Neural progenitor cell (in vitro differentiated cells): ENCODE results near the gene IMPACT. TPM values are rescaled to one million over a fixed set of nuclear protein-coding genes. Genes with fewer than 3 reads are reported as not detected.

ENCODE experiments used
- DNase-seq: peaks from one replicate; pipeline ENCODE4 v3.0.0-alpha.2; 2016; ENCODE audit warnings: low spot score
- H2AFZ ChIP-seq: fragments of 200-600 bp; sonication (generic); replicated peaks from 2 replicates; pipeline ENCODE4 v1.6.1; 2016; ENCODE audit warnings: antibody characterized with exemption
- H3F3A ChIP-seq: fragments of 200-600 bp; sonication (generic); 2 replicates; pipeline ENCODE4 v1.6.1; 2016; ENCODE audit warnings: antibody characterized with exemption, low read depth
- H3K27ac ChIP-seq: fragments of 200-600 bp; sonication (generic); 2 replicates; pipeline ENCODE4 v1.5.1; 2016; ENCODE audit warnings: mild to moderate bottlenecking
- H3K27me3 ChIP-seq: fragments of 200-600 bp; sonication (generic); 2 replicates; pipeline ENCODE4 v1.6.1; 2016; ENCODE audit warnings: mild to moderate bottlenecking, moderate library complexity
- H3K36me3 ChIP-seq: fragments of 200-600 bp; sonication (generic); 2 replicates; pipeline ENCODE4 v1.5.1; 2016
- H3K4me1 ChIP-seq: fragments of 200-600 bp; sonication (generic); 2 replicates; pipeline ENCODE4 v1.6.1; 2016; ENCODE audit warnings: mixed run types
- H3K4me2 ChIP-seq: fragments of 200-600 bp; sonication (generic); 2 replicates; pipeline ENCODE4 v1.6.1; 2016
- H3K4me3 ChIP-seq: fragments of 200-600 bp; sonication (generic); 2 replicates; pipeline ENCODE4 v1.5.1; 2016
- H3K79me2 ChIP-seq: fragments of 200-600 bp; sonication (generic); 2 replicates; pipeline ENCODE4 v1.6.1; 2016; ENCODE audit warnings: low read depth
- H3K9ac ChIP-seq: fragments of 200-600 bp; sonication (generic); 2 replicates; pipeline ENCODE4 v1.6.1; 2016
- H3K9me3 ChIP-seq: fragments of 200-600 bp; sonication (generic); 2 replicates; pipeline ENCODE4 v1.5.1; 2016; ENCODE audit warnings: low read depth
- H4K20me1 ChIP-seq: fragments of 200-600 bp; sonication (generic); 2 replicates; pipeline ENCODE4 v1.6.1; 2016; ENCODE audit warnings: low read depth
- H3K27ac Mint-ChIP-seq: 3 replicates; pipeline ENCODE4 v1.8.0; 2021; ENCODE audit warnings: mixed read lengths
- H3K27me3 Mint-ChIP-seq: 2 replicates; pipeline ENCODE4 v1.8.0; 2022; ENCODE audit warnings: low read depth, mild to moderate bottlenecking, inconsistent platforms, moderate library complexity, mixed read lengths; ENCODE audit not compliant: insufficient read depth
- H3K36me3 Mint-ChIP-seq: 3 replicates; pipeline ENCODE4 v1.8.0; 2021; ENCODE audit warnings: mixed read lengths
- H3K4me1 Mint-ChIP-seq: 3 replicates; pipeline ENCODE4 v1.8.0; 2021; ENCODE audit warnings: mixed read lengths
- H3K4me3 Mint-ChIP-seq: 3 replicates; pipeline ENCODE4 v1.8.0; 2021; ENCODE audit warnings: mild to moderate bottlenecking, moderate library complexity, mixed read lengths
- H3K9me3 Mint-ChIP-seq: 3 replicates; pipeline ENCODE4 v1.8.0; 2020; ENCODE audit warnings: mixed read lengths
- CTCF ChIP-seq: fragments of 200-600 bp; sonication (generic); IDR thresholded peaks from 2 replicates; pipeline ENCODE4 v1.5.1; 2017; ENCODE audit warnings: antibody characterized with exemption, mild to moderate bottlenecking
- EZH2 ChIP-seq: fragments of 200-600 bp; sonication (generic); IDR thresholded peaks from 2 replicates; pipeline ENCODE4 v1.6.1; 2017; ENCODE audit warnings: antibody characterized with exemption, mild to moderate bottlenecking, moderate library complexity
- EZH2phosphoT487 ChIP-seq: fragments of 200-600 bp; sonication (generic); IDR thresholded peaks from 2 replicates; pipeline ENCODE4 v1.6.1; 2017; ENCODE audit warnings: antibody characterized with exemption
- total RNA-seq: library from RNA; depleted of rRNA; stranded (reverse); fragments of >200 nt; gene quantifications from 2 replicates; pipeline ENCODE4 v1.2.3, GENCODE V29; 2015; ENCODE audit warnings: low replicate concordance

IMPACT gene
- total RNA-seq: 41.6 and 66.5 TPM in 2 replicates

- H3K27me3 Mint-ChIP-seq: no peaks in the 10 kb centered on the region
- H3K4me3 Mint-ChIP-seq: peak within 1 kb of the TSS; percentile 94
- Histone ChIP-seq H3K27me3 (peaks cover 14% of the 10 kb centered on the region), H3F3A (peaks cover 13% of the 10 kb centered on the region), H2AFZ (peak within 1 kb of the TSS; percentile 42), H3K4me2 (peak within 1 kb of the TSS; percentile 92), H3K4me1 (peaks cover 10% of the 10 kb centered on the region), H3K36me3 (peaks cover 13% of the 10 kb centered on the region), H3K4me3 (peak within 1 kb of the TSS; percentile 66), H3K9ac (peak within 1 kb of the TSS; percentile 70), H3K27ac (peak within 1 kb of the TSS; percentile 96), H3K79me2 (peaks cover 30% of the 10 kb centered on the region), H3K9me3 (no peaks in the 10 kb centered on the region), H4K20me1 (no peaks in the 10 kb centered on the region)
- peak within 1 kb of the TSS; percentile 92 for H3K27ac Mint-ChIP-seq
- H3K4me1 Mint-ChIP-seq: peaks cover 24% of the 10 kb centered on the region
- H3K36me3 Mint-ChIP-seq: peaks cover 13% of the 10 kb centered on the region
- H3K9me3 Mint-ChIP-seq: no peaks in the 10 kb centered on the region
- peak; percentile 95 for DNase-seq
- no peak for TF ChIP-seq CTCF
- peak; percentile 40 for TF ChIP-seq EZH2phosphoT487
Observed at GRCh38 chr18:24426398-24427294, at the start of gene IMPACT. IMPACT (plus strand) TSS chr18:24426670; CDS start chr18:24426757, 87 bp downstream.

- Histone ChIP-seq H3K4me3 (no peak overlapping the region), H3K27me3 (no peaks in the 10 kb centered on the region), H3K27ac (peak overlapping the region; percentile 51), H3K79me2 (peaks cover 51% of the 10 kb centered on the region), H3K4me2 (peak overlapping the region; percentile 63), H2AFZ (no peak overlapping the region), H3K4me1 (peaks cover 18% of the 10 kb centered on the region), H4K20me1 (peaks cover 14% of the 10 kb centered on the region), H3F3A (peaks cover 27% of the 10 kb centered on the region), H3K36me3 (no peaks in the 10 kb centered on the region), H3K9ac (no peak overlapping the region), H3K9me3 (no peaks in the 10 kb centered on the region)
- H3K9me3 Mint-ChIP-seq: no peaks in the 10 kb centered on the region
- H3K4me1 Mint-ChIP-seq: peaks cover 13% of the 10 kb centered on the region
- TF ChIP-seq EZH2phosphoT487: no peak
- no peak for TF ChIP-seq CTCF
- TF ChIP-seq EZH2: no peak
- no peak overlapping the region for H3K27ac Mint-ChIP-seq
- no peaks in the 10 kb centered on the region for H3K27me3 Mint-ChIP-seq
- peaks cover 27% of the 10 kb centered on the region for H3K36me3 Mint-ChIP-seq
- no peak overlapping the region for H3K4me3 Mint-ChIP-seq
- DNase-seq: peak; percentile 47
Observed at GRCh38 chr18:24378598-24378997, 47.9 kb upstream of the IMPACT start.

GRCh38 chr18:24380163-24380747 is 46.2 kb upstream of the IMPACT start:
- Histone ChIP-seq H3K27ac (peak overlapping the region; percentile 55), H3F3A (peaks cover 27% of the 10 kb centered on the region), H3K27me3 (no peaks in the 10 kb centered on the region), H3K4me2 (no peak overlapping the region), H3K79me2 (peaks cover 58% of the 10 kb centered on the region), H3K9ac (no peak overlapping the region), H3K4me1 (peaks cover 18% of the 10 kb centered on the region), H3K36me3 (no peaks in the 10 kb centered on the region), H3K4me3 (no peak overlapping the region), H4K20me1 (peaks cover 14% of the 10 kb centered on the region), H3K9me3 (no peaks in the 10 kb centered on the region), H2AFZ (no peak overlapping the region)
- Mint-ChIP-seq H3K4me1 (peaks cover 13% of the 10 kb centered on the region), H3K4me3 (no peak overlapping the region), H3K36me3 (peaks cover 22% of the 10 kb centered on the region), H3K27ac (peak overlapping the region; percentile 22), H3K9me3 (no peaks in the 10 kb centered on the region), H3K27me3 (no peaks in the 10 kb centered on the region)
- DNase-seq: no peak
- TF ChIP-seq EZH2 (no peak), EZH2phosphoT487 (no peak), CTCF (no peak)
